GM12873 (cell line): ENCODE results near the gene BTF3.

Source experiments
- TF ChIP-seq, protein P1 (sequence below): IDR thresholded peaks from 2 replicates; pipeline ENCODE4 v1.5.1; 2012; ENCODE audit warnings: low read depth, mild to moderate bottlenecking, moderate library complexity, low read length, control low read depth; ENCODE audit not compliant: insufficient read depth; ENCODE audit errors: missing control alignments

BTF3 gene

DNA sequence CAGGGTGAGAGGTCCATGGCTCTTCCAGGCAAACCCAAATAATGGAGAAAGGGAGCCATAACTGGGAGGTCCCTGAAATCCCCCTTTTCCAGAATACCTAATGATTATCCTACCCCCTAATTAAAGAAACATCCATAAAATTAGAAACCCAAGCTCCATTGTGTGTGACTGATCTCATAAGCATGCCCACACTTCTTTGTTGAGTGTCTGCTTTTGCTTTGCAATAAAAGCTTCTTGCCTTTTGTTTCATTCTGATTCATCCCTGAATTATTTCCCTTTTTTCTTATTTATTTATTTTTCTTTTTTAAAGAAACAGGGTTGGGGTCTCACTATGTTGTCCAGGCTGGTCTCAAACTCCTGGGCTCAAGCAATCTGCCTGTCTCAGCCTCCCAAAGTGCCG lies 33.1 kb downstream of the BTF3 start:
- TF ChIP-seq, protein P1, sequence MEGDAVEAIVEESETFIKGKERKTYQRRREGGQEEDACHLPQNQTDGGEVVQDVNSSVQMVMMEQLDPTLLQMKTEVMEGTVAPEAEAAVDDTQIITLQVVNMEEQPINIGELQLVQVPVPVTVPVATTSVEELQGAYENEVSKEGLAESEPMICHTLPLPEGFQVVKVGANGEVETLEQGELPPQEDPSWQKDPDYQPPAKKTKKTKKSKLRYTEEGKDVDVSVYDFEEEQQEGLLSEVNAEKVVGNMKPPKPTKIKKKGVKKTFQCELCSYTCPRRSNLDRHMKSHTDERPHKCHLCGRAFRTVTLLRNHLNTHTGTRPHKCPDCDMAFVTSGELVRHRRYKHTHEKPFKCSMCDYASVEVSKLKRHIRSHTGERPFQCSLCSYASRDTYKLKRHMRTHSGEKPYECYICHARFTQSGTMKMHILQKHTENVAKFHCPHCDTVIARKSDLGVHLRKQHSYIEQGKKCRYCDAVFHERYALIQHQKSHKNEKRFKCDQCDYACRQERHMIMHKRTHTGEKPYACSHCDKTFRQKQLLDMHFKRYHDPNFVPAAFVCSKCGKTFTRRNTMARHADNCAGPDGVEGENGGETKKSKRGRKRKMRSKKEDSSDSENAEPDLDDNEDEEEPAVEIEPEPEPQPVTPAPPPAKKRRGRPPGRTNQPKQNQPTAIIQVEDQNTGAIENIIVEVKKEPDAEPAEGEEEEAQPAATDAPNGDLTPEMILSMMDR, result no peak

DNA sequence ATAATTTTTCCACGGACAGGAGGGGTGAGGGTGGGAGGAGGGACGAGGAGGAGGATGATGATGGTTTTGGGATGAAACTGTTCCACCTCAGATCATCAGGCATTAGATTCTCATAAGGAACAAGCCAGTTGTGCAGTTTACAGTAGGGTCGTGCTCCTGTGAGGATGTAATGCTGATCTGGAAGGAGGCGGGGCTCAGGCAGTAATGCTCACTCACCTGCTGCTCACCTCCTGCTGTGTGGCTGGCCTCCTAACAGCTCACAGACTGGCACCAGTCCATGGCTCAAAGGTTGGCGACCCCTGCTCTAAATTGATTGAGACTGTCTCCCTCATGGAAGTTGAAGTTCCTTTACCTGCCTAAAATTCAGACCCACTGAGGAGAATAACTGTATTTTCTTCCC lies 34.0 kb downstream of the BTF3 start:
- TF ChIP-seq, protein P1, result no peak

DNA sequence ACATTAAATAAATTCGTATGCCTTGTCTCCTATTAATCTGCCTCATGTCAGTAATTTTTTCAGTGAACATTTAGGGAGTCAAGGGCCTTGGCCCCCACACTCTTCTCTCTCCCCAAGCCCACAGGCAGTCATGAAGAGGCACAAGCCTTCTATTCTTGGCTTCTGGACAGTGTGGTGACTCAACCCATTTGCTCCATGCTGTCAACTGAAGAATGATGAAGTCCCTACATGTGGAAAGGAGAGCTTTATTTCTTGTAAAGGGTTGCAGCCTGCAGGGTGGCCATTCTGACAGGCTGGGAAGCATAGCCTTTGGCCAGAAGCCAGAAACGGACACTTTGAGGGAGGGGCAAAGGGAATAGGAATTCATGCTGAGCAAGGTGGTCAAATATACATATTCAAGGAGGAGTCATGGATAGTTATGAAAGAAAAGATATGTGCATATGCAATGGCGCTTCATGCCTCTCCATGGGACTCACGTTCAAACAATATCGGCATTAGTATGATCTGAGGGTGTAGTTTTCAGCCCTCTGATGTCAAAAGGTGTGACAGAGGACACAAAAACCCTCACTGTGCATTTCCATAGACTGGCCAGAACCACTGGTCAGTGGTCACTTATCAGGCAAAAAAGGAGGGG lies 35.9 kb downstream of the BTF3 start:
- TF ChIP-seq, protein P1, result no peak

DNA sequence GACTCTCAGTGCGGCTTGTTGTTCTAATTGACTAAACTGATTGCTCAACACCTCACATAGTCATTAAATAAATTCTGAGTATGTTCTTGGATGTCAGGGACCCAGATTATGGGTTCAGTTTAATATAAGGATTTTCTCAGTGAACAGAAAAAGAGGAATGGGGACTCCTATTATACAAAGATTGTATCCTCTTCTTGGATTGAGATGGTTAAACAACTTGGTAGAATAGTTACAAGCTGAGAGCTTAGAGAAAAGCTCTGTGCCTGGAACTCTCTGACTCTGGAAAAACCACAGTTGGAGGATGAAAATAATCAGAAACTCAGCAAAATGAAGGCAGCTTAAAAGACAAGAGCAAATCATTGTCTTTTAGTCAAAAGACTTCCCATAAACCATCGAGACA lies 36.7 kb downstream of the BTF3 start:
- TF ChIP-seq, protein P1, result no peak

DNA sequence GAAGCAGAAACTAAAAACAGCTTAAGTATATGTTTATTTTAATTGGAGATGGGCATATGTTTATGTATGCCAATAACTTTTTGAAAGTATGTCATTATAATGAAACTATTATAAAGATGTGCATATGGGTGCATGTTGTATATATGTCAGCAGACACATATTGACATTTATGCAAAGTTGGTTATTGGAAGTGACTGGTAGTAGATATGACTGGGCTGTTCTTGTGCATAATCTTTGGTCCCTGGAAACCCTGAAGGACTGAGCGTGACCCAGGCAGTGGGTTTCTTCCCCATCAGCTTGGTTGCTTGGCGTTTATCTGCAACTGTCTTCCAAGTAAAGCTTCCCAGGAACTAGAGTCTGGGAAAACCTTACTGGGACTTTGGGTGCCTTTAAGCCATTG lies 41.5 kb downstream of the BTF3 start:
- TF ChIP-seq, protein P1, result no peak

DNA sequence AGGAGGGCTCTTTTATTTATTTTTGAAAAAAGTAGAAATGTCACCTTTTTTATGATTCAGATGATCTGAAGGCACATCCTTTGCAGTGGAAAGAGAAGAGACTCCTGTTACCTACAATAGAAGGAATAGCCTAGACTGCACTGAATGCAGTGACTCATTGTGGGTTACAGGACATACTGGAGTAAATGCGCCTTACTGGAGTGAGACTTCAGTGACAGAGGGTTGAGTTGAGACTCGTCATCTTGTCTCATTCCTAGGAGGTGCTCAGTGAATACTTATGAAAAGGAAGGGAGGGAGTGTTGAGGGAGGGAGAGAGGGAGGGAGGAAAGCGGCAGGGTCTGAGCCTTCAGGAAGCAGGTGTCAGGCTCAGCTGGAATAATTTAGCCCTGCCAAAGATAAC lies 42.0 kb downstream of the BTF3 start:
- TF ChIP-seq, protein P1, result no peak

DNA sequence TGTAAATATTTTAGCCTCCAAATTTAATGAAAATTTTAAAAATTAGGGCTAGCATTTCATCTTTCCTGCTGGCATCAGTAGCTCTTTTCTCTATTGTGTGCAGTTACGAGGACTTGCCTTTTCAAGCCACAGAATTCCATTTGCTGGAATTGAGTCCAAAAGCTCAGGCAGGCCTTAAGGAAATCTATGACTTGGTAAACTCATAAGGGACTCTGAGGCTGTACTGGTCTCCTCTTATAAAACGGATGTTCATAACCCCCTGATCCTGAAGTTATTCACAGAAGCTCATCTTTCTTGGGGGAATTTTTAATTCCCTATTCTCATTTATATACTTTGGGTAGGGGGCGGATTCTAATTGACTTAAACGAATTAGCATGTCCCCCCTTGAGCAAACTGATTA lies 43.8 kb downstream of the BTF3 start:
- TF ChIP-seq, protein P1, result no peak
